IMR-90 (cell line): ENCODE results near the gene ICAM4. TPM values are rescaled to one million over a fixed set of nuclear protein-coding genes. Genes with fewer than 3 reads are reported as not detected.

Experiments
- ATAC-seq: fragments of 200-7000 bp; cut with Tn5 transposase; 2 replicates; pipeline ENCODE4 v1.9.1; 2020; ENCODE audit warnings: low read depth, mild to moderate bottlenecking, moderate library complexity
- BruUV-seq: library from RNA; stranded (reverse); fragments of 400-500 nt; replicated peaks from 2 replicates; lab custom pipeline; 2021; lab: Mats Ljungman, UMichigan
- CTCF ChIA-PET: fragments of 300-600 bp; formaldehyde crosslinking; extraction: SDS; loops from one replicate; lab custom pipeline; 2021; ENCODE audit warnings: antibody characterized with exemption; lab: Yijun Ruan, JAX
- POLR2A ChIA-PET: fragments of 300-600 bp; sonication (Branson Sonifier 250); formaldehyde crosslinking; loops from one replicate; lab custom pipeline; 2022; ENCODE audit warnings: antibody characterized with exemption; ENCODE audit not compliant: unreplicated experiment; lab: Charles Lee
- DNase-seq: peaks from one replicate; pipeline ENCODE4 v3.0.0; 2013
- H2AFZ ChIP-seq: replicated peaks from 2 replicates; pipeline ENCODE3; 2013; ENCODE audit warnings: low read length, mild to moderate bottlenecking; ENCODE audit not compliant: poor library complexity
- H2AK5ac ChIP-seq: 2 replicates; pipeline ENCODE4 v1.6.1; 2013; ENCODE audit warnings: low read depth, low read length, inconsistent platforms
- H2AK9ac ChIP-seq: replicated peaks from 2 replicates; pipeline ENCODE3; 2013; ENCODE audit warnings: mild to moderate bottlenecking, low read depth, low read length, moderate library complexity; ENCODE audit not compliant: poor library complexity
- H2BK120ac ChIP-seq: 2 replicates; pipeline ENCODE4 v1.6.1; 2013; ENCODE audit warnings: low read depth, low read length, inconsistent platforms
- H2BK15ac ChIP-seq: 3 replicates; pipeline ENCODE4 v1.6.1; 2013; ENCODE audit warnings: low read depth, low read length, inconsistent platforms
- H2BK20ac ChIP-seq: 2 replicates; pipeline ENCODE4 v1.6.1; 2013; ENCODE audit warnings: low read depth, mild to moderate bottlenecking, inconsistent platforms, low read length, moderate library complexity
- H2BK5ac ChIP-seq: 2 replicates; pipeline ENCODE4 v1.6.1; 2013; ENCODE audit warnings: mild to moderate bottlenecking, low read depth, low read length, inconsistent platforms; ENCODE audit not compliant: poor library complexity, severe bottlenecking
- H3K14ac ChIP-seq: replicated peaks from 2 replicates; pipeline ENCODE4 v1.6.1; 2013; ENCODE audit warnings: low read depth, low read length, inconsistent platforms
- H3K18ac ChIP-seq: 2 replicates; pipeline ENCODE4 v1.6.1; 2013; ENCODE audit warnings: low read depth, low read length, control low read depth
- H3K23ac ChIP-seq: 2 replicates; pipeline ENCODE4 v1.6.1; 2013; ENCODE audit warnings: low read depth, low read length, inconsistent platforms
- H3K27ac ChIP-seq: 2 replicates; pipeline ENCODE4 v1.5.1; 2013; ENCODE audit warnings: mild to moderate bottlenecking, control low read depth, low read length; ENCODE audit not compliant: insufficient read depth
- H3K27me3 ChIP-seq: 2 replicates; pipeline ENCODE4 v1.6.1; 2013; ENCODE audit warnings: low read length; ENCODE audit not compliant: control insufficient read depth, insufficient read depth
- H3K36me3 ChIP-seq: 2 replicates; pipeline ENCODE4 v1.6.1; 2013; ENCODE audit warnings: low read length, mixed read lengths; ENCODE audit not compliant: control insufficient read depth, insufficient read depth
- H3K4ac ChIP-seq: 2 replicates; pipeline ENCODE4 v1.6.1; 2013; ENCODE audit warnings: low read depth, low read length, inconsistent platforms
- H3K4me1 ChIP-seq: 2 replicates; pipeline ENCODE4 v1.6.1; 2013; ENCODE audit warnings: low read length, mixed read lengths; ENCODE audit not compliant: control insufficient read depth, insufficient read depth
- H3K4me2 ChIP-seq: 2 replicates; pipeline ENCODE4 v1.6.1; 2013; ENCODE audit warnings: low read depth, mild to moderate bottlenecking, control low read depth, low read length, moderate library complexity
- H3K4me3 ChIP-seq: 2 replicates; pipeline ENCODE4 v1.5.1; 2013; ENCODE audit warnings: low read depth, mild to moderate bottlenecking, control low read depth, low read length, moderate library complexity; ENCODE audit not compliant: insufficient read depth
- H3K56ac ChIP-seq: 2 replicates; pipeline ENCODE4 v1.6.1; 2013; ENCODE audit warnings: low read length, inconsistent platforms; ENCODE audit not compliant: insufficient read depth; ENCODE audit errors: extremely low read depth
- H3K79me1 ChIP-seq, 2 experiments: 2 replicates each; pipeline ENCODE4 v1.6.1; 2013; ENCODE audit warnings: low read length in 2 of 2, inconsistent platforms in 1 of 2, low read depth in 1 of 2
- H3K9ac ChIP-seq: 2 replicates; pipeline ENCODE4 v1.6.1; 2013; ENCODE audit warnings: low read depth, low read length, control low read depth
- H3K9me1 ChIP-seq: 2 replicates; pipeline ENCODE4 v1.6.1; 2013; ENCODE audit warnings: low read length, inconsistent platforms; ENCODE audit not compliant: insufficient read depth
- H3K9me3 ChIP-seq: 2 replicates; pipeline ENCODE4 v1.6.1; 2013; ENCODE audit warnings: low read length; ENCODE audit not compliant: control insufficient read depth, insufficient read depth
- H4K20me1 ChIP-seq: 2 replicates; pipeline ENCODE4 v1.6.1; 2013; ENCODE audit warnings: low read length, inconsistent platforms; ENCODE audit not compliant: insufficient read depth
- H4K5ac ChIP-seq: 2 replicates; pipeline ENCODE4 v1.6.1; 2013; ENCODE audit warnings: mild to moderate bottlenecking, low read depth, low read length, control low read depth
- H4K8ac ChIP-seq, 2 experiments: 2 replicates each; pipeline ENCODE4 v1.6.1; 2013; ENCODE audit warnings: low read depth in 2 of 2, low read length in 2 of 2, control low read depth in 1 of 2, inconsistent platforms in 1 of 2
- H4K91ac ChIP-seq: 2 replicates; pipeline ENCODE4 v1.6.1; 2013; ENCODE audit warnings: low read depth, low read length, inconsistent platforms; ENCODE audit not compliant: insufficient read depth
- BHLHE40 ChIP-seq: fragments of 150-350 bp; IDR thresholded peaks from 2 replicates; pipeline ENCODE4 v1.6.1; 2016; ENCODE audit warnings: mild to moderate bottlenecking, low read depth, low read length
- CHD1 ChIP-seq: IDR thresholded peaks from 2 replicates; pipeline ENCODE4 v1.6.1; 2012; ENCODE audit warnings: low read depth, low read length, improper control_type of control experiment
- MAFK ChIP-seq: IDR thresholded peaks from 2 replicates; pipeline ENCODE4 v1.6.1; 2012; ENCODE audit warnings: low read depth, low read length, improper control_type of control experiment
- MAZ ChIP-seq: IDR thresholded peaks from 2 replicates; pipeline ENCODE4 v1.6.1; 2012; ENCODE audit warnings: low read depth, mild to moderate bottlenecking, low read length, improper control_type of control experiment, moderate library complexity, borderline replicate concordance
- MXI1 ChIP-seq: IDR thresholded peaks from 2 replicates; pipeline ENCODE4 v1.6.1; 2012; ENCODE audit warnings: low read depth, mild to moderate bottlenecking, low read length, moderate library complexity, borderline replicate concordance
- NFE2L2 ChIP-seq: fragments of 150-350 bp; IDR thresholded peaks from 2 replicates; pipeline ENCODE4 v1.6.1; 2016; ENCODE audit warnings: low read depth, mild to moderate bottlenecking, low read length
- POLR2A ChIP-seq: IDR thresholded peaks from 2 replicates; pipeline ENCODE4 v1.6.1; 2012; ENCODE audit warnings: mild to moderate bottlenecking, low read depth, low read length
- RAD21 ChIP-seq: IDR thresholded peaks from 2 replicates; pipeline ENCODE4 v1.6.1; 2012; ENCODE audit warnings: low read length, improper control_type of control experiment
- RCOR1 ChIP-seq: IDR thresholded peaks from 2 replicates; pipeline ENCODE4 v1.6.1; 2012; ENCODE audit warnings: mild to moderate bottlenecking, low read length, improper control_type of control experiment; ENCODE audit not compliant: insufficient replicate concordance
- RFX5 ChIP-seq: IDR thresholded peaks from 2 replicates; pipeline ENCODE4 v1.8.0; 2012; ENCODE audit warnings: low read depth, mild to moderate bottlenecking, low read length, moderate library complexity
- SMC3 ChIP-seq: fragments of 150-350 bp; IDR thresholded peaks from 2 replicates; pipeline ENCODE4 v1.6.1; 2016; ENCODE audit warnings: low read depth, mild to moderate bottlenecking, antibody characterized with exemption, low read length, moderate library complexity
- WGBS, 2 experiments: methylation state at CpG; one replicate each; pipeline versions ENCODE4 v1.1.5 to v1.1.7; 2013; ENCODE audit warnings: missing lambda C conversion rate in 2 of 2; ENCODE audit not compliant: insufficient read length in 1 of 2; ENCODE audit errors: extremely low coverage in 2 of 2; 5-methylcytosine and 5-hydroxymethylcytosine counted together
- dilution Hi-C: fragments of 300-500 bp; cut with HindIII; formaldehyde crosslinking; loops from one replicate; pipeline ENCODE4 v1.14.3; 2018; ENCODE audit warnings: low sequenced_read_pairs; ENCODE audit not compliant: unreplicated experiment
- in situ Hi-C: fragments of 300-500 bp; cut with MboI; formaldehyde crosslinking; loops from 3 replicates; pipeline ENCODE4 v1.14.3; 2019; ENCODE audit warnings: low sequenced_read_pairs, inconsistent platforms, mixed read lengths
- intact Hi-C: fragments of 100-400 bp; cut with micrococcal nuclease; formaldehyde crosslinking; loops from 2 replicates; pipeline ENCODE4 v1.10.0; 2022
- polyA plus RNA-seq, 3 experiments: library from polyadenylated mRNA; depleted of rRNA; stranded (reverse); fragments of >200 nt; gene quantifications; 2 replicates each; pipeline ENCODE4 v1.2.3, GENCODE V29; 2012; ENCODE audit warnings: low replicate concordance in 1 of 3
- total RNA-seq: library from RNA; depleted of rRNA; stranded (reverse); fragments of >200 nt; gene quantifications from 2 replicates; pipeline ENCODE4 v1.2.3, GENCODE V29; 2012
- TF ChIP-seq, protein P1 (sequence below): fragments of 150-350 bp; IDR thresholded peaks from 2 replicates; pipeline ENCODE4 v1.6.1; 2016; ENCODE audit warnings: low read depth, mild to moderate bottlenecking, low read length, moderate library complexity, borderline replicate concordance
- TF ChIP-seq, protein P2 (sequence below): fragments of 150-350 bp; IDR thresholded peaks from 2 replicates; pipeline ENCODE4 v1.6.1; 2017; ENCODE audit warnings: mild to moderate bottlenecking, antibody characterized with exemption, low read length, low read depth

ICAM4 gene
- total and polyA plus RNA-seq, 2 of the 4 experiments (the other 2 are of a cell fraction), result 2.3 to 4.0 TPM

DNA sequence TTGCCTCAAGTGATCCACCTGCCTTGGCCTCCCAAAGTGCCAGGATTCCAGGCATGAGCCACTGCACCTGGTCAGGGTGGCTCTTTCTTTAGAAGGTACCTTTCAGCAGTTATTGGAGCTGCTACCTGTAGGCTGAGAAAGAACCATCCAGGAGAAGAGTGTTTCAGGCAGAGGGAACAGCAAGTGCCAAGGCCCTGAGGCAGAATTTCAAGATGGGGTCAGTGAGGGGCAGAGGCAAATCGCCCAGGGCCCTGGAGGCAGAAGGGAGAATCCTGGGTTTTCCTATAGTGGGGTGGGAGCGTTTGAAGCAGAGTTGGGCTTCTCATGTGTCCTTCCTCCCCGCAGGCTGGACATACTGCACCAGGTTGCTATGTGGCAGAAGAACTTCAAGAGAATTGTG, 32.5 kb upstream of the ICAM4 start:
- Histone ChIP-seq H4K8ac (no peak overlapping the region), H3K27me3 (no peaks in the 10 kb centered on the region), H2AK5ac (no peak overlapping the region), H4K20me1 (no peaks in the 10 kb centered on the region), H3K27ac (no peak overlapping the region), H2AK9ac (no peak overlapping the region), H2BK5ac (no peak overlapping the region), H3K36me3 (peaks cover 32% of the 10 kb centered on the region), H3K79me1 (peaks cover 10 to 32% of the 10 kb centered on the region in 2 experiments), H3K18ac (no peak overlapping the region), H3K14ac (no peak overlapping the region), H2AFZ (no peak overlapping the region), H3K23ac (no peak overlapping the region), H3K4me1 (0 out of 2 replicates have a peak, but pooled peaks cover 2% of the 10 kb centered on the region), H3K9me1 (no peaks in the 10 kb centered on the region), H2BK15ac (no peak overlapping the region), H2BK120ac (no peak overlapping the region), H3K56ac (no peak overlapping the region), H4K5ac (no peak overlapping the region), H2BK20ac (no peak overlapping the region), H3K9ac (no peak overlapping the region), H3K4me2 (no peak overlapping the region), H3K9me3 (no peaks in the 10 kb centered on the region), H3K4ac (no peak overlapping the region), H3K4me3 (no peak overlapping the region), H4K91ac (no peak overlapping the region)
- 100% methylated on average over 1 of the region's 3 CpGs; no CpG with 5 or more reads in 1 of the 2 experiments for WGBS, 2 experiments
- no TSS peak for BruUV-seq
- no peak for TF ChIP-seq NFE2L2
- TF ChIP-seq POLR2A, result no peak
- TF ChIP-seq RFX5, result no peak
- no peak for TF ChIP-seq MAFK
- no peak for TF ChIP-seq BHLHE40
- TF ChIP-seq, protein P1, sequence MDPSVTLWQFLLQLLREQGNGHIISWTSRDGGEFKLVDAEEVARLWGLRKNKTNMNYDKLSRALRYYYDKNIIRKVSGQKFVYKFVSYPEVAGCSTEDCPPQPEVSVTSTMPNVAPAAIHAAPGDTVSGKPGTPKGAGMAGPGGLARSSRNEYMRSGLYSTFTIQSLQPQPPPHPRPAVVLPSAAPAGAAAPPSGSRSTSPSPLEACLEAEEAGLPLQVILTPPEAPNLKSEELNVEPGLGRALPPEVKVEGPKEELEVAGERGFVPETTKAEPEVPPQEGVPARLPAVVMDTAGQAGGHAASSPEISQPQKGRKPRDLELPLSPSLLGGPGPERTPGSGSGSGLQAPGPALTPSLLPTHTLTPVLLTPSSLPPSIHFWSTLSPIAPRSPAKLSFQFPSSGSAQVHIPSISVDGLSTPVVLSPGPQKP, result no peak
- TF ChIP-seq MXI1, result no peak
- no peak for TF ChIP-seq RCOR1
- no peak for TF ChIP-seq CHD1
- TF ChIP-seq SMC3, result no peak
- TF ChIP-seq MAZ, result no peak
- TF ChIP-seq, protein P2, sequence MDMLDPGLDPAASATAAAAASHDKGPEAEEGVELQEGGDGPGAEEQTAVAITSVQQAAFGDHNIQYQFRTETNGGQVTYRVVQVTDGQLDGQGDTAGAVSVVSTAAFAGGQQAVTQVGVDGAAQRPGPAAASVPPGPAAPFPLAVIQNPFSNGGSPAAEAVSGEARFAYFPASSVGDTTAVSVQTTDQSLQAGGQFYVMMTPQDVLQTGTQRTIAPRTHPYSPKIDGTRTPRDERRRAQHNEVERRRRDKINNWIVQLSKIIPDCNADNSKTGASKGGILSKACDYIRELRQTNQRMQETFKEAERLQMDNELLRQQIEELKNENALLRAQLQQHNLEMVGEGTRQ, result no peak
- no peak for TF ChIP-seq RAD21
- no peak for ATAC-seq
- intact Hi-C loops, result loop anchor here (5.0 to 10.0 kb wide), 3 partner anchors 82 to 229 kb away; partner anchors contain the start of gene PPAN
- ChIA-PET POLR2A (no interaction called here), CTCF (no interaction called here)
- dilution Hi-C loops, result no loop called here
- DNase-seq, result no peak
- in situ Hi-C loops, result no loop called here
